H4 (cell line): Measurements from ENCODE around the gene TEX28. TPM values are rescaled to one million over a fixed set of nuclear protein-coding genes. Genes with fewer than 3 reads are reported as not detected.
"Not testable (repeated sequence)": the region's sequence is repeated elsewhere in the genome, so short reads cannot be mapped to it uniquely, and the experiment has no call there.

Experiments
- DNase-seq: peaks from one replicate; pipeline ENCODE4 v3.0.0-alpha.2; 2015; ENCODE audit warnings: low spot score
- total RNA-seq: library from RNA; depleted of rRNA; stranded (reverse); fragments of >200 nt; shearing (Covaris generic); gene quantifications from 2 replicates; pipeline ENCODE4 v1.2.3, GENCODE V29; 2014

Gene TEX28
- total RNA-seq, 1 experiment from 2014 or later = not detected

DNA sequence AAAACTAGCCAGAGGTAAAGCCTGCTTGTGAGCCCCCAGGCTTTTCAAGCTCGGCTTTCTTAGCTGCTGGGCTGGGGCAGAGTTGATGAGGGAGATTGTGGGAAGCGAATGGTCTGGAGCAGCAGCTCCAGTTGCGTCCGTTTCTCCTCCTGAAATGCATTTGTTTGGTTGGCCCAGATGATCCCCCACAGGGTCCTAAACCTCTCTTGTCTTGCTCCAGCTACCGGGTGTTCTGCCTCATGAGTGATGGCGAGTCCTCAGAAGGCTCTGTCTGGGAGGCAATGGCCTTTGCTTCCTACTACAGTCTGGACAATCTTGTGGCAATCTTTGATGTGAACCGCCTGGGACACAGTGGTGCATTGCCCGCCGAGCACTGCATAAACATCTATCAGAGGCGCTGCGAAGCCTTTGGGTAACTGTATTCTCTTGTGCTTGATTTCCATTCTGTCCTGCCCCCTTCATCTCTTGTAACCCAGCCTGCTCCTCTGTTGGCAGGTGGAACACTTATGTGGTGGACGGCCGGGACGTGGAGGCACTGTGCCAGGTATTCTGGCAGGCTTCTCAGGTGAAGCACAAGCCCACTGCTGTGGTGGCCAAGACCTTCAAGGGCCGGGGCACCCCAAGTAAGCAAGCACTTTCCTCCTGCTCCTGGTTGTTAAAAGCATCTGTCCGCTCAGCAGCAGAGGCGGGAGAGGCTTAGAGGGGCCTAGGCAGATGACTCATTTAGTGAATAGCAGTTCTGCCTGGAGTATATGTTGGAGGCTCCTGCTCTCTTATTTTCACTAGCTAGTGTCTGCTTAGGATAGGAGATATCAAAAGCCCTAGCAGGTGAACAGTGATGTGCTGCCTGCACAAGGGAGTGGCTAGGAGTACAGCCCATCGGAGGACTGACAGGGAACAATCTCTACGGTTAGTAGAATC, 16.0 kb upstream of the TEX28 start:
- DNase-seq = no peak

DNA sequence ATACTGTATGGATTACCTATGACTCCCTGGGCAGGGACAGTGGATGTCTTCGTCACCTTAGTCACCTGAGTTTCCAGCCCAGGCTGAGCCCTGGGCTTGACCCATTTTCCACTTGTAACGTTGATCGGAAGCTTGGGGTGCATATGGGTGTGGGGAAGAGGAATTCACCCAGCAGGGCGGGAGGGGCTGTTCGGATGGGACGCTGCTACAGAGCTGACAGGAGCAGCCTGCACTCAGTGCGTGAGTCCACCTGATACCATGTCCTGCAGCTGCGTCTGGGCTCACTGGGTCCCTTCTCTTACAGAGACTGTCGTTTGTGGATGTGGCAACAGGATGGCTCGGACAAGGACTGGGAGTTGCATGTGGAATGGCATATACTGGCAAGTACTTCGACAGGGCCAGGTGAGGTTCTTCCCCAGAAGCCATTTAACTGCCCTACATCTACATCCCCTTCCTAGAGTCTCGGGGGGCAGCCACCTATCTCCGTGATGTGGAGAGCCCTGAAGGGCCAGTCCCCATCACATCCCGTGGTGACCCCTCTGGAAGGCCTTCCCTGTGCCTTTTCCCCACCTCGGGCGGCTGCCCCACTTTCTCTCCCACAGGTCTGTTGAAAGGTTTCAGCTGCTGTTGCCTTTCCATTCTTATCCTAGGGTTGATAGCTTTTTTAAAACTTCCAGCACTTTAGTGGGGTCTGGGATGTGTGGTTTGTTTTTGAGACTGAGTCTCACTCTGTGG, 14.3 kb upstream of the TEX28 start:
- DNase-seq = no peak

DNA sequence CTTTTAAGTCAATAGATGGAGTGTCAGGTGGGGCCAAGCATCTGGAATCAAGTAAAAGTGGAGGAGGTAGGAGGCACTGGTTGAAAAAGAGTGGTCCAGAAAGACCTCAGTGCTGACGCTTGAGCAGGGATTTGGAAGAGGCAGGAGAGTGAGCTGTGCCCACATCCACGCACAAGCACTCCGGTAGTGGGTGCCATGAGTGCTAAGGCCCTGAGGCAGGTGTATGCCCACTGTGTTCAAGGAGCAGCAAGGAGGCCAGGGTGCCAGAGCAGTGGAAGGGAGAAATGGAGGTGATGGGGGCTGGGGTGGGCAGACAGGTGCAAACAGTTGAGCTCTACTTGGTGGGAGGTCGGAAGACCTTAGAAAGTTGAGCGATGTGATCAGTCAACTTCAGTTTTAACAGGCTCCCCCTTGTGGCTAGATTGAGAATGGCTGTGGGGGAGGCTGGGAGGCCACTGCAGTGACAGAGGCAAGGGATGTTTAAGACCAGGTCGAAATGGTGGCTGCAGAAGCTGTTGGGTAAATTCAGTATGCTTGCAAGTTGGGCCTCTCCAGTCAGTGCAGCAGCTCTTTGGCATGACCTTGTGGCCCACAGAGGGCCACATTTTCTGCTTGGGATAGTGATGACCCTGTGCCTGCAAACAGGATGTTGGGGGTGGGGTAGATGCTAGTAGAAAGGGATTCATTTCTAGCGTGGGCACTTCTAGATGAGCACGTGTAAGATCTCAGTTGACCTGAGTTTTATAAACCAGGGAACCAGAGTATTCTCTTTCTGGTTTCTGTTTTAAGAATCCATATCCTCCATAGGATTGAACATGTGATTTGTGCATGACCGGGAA, 13.4 kb upstream of the TEX28 start:
- peak; percentile 25 for DNase-seq

DNA sequence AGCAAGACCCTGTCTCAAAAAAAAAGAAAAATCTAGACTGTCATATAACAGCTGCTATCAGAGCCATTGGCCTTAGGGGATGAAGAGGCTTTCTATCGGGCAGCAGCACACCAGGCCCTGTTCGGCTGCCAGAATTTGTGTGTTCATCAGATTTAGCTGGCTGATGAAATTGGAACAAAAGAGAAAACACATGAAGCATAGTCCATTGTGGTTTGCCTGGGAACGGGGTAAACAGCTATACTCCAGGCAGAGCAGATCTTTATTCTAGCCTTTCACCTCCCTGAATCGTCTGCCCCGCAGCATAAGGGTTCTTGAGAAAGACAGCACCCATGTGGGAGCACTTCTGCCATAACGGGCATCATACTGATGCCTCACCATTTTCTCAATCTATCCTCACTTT, 12.3 kb upstream of the TEX28 start:
- no peak for DNase-seq

DNA sequence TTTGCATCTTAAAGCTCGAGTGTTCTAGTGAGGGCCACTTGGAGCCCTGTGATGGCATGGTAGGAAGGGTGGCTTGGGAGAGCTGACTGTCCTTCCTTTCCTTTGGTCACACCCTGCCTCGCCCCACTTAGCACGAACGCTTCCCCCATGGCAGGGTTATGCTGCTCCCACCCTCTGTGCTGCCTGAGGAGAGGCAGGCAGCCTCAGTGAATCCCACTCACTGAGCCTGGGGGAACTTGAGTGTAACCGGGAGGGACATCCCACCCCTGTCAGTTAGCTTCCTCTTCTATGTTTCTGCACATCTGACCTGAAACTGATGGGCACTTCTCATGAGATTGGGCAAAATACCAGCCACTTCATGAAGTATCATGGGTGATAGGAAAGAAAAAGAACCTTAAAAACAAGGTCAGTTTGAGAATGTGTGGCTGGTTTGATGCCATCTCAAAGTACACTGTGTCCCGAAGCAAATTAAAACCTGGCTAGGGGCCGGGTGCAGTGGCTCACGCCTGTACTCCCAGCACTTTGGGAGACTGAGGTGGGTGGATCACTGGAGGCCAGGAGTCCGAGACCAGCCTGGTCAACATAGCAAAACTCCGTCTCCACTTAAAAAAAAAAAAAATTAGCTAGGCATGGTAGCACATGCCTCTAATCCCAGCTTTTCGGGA, 10.7 kb upstream of the TEX28 start:
- no peak for DNase-seq

DNA sequence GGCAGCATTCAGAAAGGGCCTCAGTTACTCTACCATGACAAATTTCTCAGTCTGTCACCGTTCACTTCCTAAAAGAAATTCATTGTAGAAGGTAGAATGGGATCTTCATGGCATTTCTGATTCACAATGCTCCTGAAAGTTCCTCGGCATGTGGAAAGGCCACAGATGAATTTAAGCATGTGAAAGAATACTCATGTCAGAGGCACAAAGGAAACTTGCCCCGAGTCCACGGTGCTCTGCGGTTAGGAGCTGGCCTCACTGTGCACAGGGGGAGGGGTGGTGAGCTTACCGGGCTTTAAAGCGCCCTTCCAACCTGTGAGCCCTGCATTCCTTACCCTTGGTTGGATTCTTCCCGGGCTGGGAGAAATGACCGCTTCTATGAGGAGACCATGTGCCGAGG, 9.9 kb upstream of the TEX28 start:
- DNase-seq = no peak

DNA sequence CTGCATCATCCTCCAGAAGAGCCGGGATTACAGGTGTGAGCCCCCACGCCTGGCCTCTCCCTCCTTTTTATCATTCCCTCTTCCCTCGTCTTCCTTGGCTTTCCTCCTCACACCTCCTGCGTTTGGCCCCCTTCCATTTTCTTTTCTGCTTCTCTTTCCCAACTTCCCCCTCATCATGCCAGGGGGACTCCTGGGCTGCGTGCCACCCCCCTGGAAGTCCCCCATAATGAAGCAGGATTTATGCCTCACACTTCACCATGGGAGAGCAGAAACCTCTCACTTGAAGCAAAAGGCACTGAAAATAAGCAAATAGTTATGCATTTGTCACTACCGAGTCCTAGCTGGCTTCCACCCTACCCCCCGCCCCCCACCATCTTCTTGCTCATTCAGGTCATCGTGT, 8.6 kb upstream of the TEX28 start:
- no peak for DNase-seq

DNA sequence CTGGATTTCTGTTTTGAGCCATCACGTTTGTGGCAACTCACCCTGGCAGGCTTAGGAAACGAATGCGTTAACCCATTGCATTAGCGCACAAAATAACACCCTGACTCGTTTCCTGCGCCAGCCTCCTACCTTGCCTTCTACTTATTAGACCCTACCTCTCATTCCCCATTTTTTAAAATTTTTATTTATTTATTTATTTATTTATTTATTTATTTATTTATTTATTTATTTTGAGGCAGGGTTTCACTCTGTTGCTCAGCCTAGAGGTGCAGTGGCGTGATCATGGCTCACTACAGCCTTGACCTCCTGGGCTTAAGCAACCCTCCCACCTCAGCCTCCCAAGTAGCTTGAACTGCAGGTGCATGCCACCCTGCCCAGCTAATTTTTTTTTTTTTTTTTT, 8.1 kb upstream of the TEX28 start:
- DNase-seq = not testable (repeated sequence)

DNA sequence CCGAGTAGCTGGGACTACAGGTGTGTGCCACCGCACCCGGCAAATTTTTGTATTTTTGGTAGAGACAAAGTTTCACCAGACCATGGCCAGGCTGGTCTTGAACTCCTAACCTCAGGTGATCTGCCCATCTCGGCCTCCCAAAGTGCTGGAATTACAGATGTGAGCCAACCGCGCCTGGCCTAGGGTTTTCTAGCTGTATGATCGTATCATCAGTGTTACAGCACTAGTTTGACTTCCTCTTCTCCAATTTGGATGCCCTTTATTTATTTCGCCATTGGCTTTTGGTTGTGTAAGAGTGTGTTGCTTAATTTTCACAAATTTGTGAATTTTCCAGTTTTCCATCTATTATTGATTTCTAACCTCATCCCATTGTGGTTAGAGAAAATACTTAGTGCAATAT, 5.9 kb upstream of the TEX28 start:
- no peak for DNase-seq

DNA sequence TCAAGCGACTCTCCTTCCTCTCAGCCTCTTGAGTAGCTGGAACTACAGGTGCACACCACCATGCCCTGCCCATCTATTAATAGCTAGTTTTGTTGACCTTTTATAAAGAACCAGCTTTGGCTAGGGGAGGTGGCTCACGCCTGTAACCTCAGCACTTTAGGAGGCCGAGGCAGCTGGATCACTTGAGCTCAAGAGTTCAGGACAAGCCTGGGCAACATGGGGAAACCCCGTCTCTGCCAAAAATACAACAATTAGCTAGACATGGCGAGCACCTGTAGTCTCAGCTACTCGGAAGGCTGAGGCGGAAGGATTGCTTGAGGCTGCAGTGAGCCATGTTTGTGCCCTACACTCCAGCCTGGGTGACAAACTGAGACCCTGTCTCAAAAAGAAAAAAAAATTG, 3.4 kb upstream of the TEX28 start:
- no peak for DNase-seq

DNA sequence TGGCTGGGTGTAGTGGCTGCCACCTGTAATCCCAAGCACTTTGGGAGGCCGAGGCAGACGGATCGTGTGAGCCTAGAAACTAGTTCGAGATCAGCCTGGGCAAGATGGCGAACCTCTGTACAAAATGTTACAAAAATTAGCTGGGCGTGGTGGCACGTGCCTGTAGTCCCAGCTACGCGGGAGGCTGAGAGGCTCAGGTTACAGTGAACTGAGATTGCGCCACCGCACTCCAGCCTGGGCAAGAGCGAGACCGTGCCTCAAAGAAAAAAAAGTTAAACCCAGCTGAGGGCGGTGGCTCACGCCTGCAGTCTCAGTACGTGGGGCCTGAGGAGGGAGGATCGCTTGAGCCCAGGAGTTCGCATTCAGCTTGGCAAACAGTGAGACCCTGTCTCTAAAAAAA, 1.8 kb upstream of the TEX28 start:
- no peak for DNase-seq

DNA sequence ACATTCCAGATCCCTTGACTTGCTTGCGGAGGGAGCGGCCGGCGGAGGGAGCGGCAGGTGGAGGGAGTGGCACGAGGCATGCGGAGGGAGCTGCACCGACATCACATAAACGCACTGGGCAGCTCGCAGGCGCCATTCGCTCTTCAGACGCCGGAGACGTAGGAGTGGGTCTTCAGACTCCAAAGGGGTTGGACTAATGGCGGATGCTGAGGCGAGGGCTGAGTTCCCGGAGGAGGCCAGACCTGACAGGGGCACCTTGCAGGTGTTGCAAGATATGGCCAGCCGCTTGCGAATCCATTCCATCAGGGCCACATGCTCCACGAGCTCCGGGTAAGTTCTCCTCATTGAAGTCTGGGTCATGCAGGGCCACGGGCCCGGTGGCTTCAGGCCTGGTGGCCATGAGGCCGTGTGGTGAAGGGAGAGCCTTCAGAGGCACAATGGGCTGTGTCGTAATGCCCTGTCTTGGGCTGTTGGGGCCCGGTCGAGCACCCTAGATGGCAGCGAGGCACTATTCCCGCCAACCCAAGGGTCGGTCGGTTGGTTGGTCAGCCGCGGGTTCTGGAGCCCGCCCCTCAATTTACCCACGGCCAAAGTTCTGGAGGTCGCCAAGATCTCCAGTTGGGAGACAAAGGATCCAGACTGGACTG, 863 bp upstream of the TEX28 start, which contains the start of gene TKTL1:
Gene TKTL1, plus strand, starts transcription at position 132 of the 647 bp plus-strand sequence. Its CDS starts 65 bp downstream, at position 197.
- DNase-seq = no peak

DNA sequence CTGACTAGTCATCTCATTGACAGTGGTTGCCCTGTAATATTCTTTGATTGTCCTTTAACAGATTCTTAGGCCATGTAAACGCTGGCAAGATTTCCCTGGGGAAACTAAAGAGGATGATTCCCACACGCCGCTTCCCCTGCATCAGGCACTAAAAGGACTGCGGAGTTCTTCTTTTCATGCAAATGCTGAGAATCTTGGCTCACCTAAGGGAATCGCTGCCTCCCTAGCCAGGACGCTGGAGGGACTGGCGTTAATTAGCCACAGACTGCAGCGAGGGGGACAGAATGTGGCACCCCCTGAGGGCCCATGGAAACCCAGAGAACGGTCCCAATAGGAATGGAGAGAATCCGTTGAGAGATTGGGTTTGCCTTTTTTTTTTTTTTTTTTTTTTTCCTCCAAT, 8.5 kb downstream of the TEX28 start:
- DNase-seq = not testable (repeated sequence)

DNA sequence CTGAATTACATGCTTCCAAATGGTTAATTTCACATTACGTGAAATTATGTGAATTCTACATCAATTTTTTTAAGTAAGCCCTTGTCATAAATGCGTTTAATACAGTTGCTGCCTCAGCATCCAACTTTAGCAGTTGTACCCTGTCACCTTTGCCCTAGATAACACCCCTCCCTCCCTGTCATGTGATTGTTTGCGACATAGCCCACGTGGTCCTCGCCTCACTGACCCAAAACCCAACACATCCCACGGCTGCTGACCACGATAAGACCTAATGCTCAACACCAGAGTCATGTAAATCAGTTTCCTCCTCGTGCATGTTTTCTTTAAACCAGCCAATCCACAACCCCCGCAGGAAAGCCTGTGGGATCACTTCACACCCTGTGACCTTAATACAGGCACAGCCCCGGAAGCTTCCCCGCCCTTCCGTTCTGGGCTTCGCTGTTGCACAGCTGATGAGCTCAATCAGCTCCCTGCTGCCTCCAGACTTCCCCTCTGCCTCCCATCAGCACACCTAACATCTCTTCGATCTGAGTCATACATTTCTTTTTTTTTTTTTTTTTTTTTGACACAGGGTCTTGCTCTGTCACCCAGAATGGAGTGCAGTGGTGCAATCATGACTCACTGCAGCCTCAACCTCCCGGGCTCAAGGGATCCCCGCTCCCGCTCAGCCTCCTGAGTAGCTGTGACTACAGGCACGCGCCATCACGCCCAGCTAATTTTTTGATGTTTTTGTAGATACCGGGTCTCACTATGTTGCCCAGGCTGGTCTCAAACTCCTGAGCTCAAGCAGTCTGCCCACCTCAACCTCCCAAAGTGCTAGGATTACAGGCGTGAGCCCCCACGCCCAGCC, 10.2 kb downstream of the TEX28 start:
- not testable (repeated sequence) for DNase-seq

DNA sequence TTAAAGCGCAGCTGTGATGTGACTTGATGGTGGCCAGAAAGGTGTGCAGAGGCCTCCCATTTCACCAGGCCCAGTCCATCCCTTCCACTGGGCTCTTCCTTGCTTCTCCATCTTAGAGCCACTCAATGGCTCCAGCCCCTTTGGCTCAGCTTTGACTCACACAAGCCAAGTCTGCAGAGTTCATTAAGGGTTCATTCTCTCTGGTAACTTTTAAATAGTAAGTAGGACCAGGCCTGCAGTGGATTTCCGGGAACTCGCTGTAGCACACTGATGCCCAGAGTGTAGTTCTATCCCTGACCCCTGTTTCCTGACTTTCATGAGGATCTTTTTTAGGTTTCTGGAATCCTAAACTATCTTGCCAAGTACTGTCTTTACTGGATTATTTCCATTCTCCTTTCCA, 25.7 kb downstream of the TEX28 start:
- DNase-seq = not testable (repeated sequence)

DNA sequence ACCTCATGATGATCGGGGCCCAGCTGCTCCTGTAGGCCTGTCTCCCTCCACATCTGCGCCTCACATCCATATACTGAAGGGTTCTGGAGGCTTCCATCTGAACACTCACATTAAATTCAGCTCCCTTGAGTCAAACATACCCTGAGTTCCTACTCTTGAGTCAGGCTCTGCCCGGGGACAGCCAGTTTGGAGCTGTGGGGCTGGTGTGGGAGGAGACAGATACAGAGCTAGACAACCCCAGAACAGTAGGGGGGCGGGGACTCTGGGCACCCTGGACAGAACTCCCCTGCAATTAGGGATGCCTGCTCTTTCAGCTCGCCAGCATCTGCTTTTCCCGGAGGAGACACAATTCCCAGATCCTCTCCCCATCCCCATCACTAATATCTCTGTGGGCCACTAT, 31.9 kb downstream of the TEX28 start:
- DNase-seq = not testable (repeated sequence)

DNA sequence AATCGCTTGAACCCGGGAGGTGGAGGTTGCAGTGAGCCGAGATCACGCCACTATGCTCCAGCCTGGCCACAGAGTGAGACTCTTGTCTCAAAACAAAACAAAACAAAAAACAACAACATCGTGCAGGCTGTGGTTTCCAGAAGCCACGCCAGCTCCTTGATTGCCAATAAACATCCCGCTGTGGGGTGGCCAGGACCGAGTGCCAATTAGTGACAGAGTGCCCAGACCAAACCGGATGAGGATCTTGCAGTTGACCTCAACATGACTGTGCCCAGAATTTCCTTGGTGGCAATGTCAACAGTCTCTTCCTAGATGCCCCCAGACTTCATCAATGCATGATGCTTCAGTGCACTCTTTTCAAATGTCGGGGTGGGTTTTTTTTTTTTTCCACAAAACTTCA, 36.2 kb downstream of the TEX28 start:
- not testable (repeated sequence) for DNase-seq

DNA sequence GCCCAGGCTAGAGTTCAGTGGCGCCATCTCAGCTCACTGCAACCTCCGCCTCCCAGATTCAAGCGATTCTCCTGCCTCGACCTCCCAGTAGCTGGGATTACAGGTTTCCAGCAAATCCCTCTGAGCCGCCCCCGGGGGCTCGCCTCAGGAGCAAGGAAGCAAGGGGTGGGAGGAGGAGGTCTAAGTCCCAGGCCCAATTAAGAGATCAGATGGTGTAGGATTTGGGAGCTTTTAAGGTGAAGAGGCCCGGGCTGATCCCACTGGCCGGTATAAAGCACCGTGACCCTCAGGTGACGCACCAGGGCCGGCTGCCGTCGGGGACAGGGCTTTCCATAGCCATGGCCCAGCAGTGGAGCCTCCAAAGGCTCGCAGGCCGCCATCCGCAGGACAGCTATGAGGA, 37.6 kb downstream of the TEX28 start, which contains the start of gene OPN1MW3:
Gene OPN1MW3, plus strand, starts transcription at position 301 of the 400 bp plus-strand sequence. Its CDS starts 38 bp downstream, at position 339.
- not testable (repeated sequence) for DNase-seq

DNA sequence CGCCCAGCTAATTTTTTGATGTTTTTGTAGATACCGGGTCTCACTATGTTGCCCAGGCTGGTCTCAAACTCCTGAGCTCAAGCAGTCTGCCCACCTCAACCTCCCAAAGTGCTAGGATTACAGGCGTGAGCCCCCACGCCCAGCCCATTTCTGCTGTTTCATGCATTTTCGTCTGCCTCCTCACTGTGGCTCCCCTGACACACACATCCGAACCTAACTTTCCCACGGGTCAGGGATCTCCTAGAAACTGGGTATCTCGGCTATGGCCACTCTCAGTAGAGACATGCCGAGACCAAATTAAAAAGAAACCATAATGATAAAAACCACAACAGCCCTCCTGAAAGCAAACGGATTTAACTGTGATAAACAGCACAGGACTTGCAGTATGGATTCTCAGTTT, 46.8 kb downstream of the TEX28 start:
- DNase-seq = not testable (repeated sequence)
